Vagina (tissue), 2 donors: ENCODE measurements around the gene NINL.

ENCODE experiments used
- CTCF ChIP-seq, 3 experiments: fragments of 450-650 bp in 2 of 3; fragments of 200-600 bp in 1 of 3; sonication (generic) in 1 of 3; IDR thresholded peaks; one replicate each; pipeline ENCODE4 v1.5.1; 2017 to 2019; ENCODE audit warnings: antibody characterized with exemption in 3 of 3, mild to moderate bottlenecking in 2 of 3, moderate library complexity in 2 of 3
- POLR2A ChIP-seq, 2 donors: fragments of 450-650 bp; IDR thresholded peaks; one replicate each; pipeline ENCODE4 v1.6.1; 2017; ENCODE audit warnings: antibody characterized with exemption in 2 of 2, mild to moderate bottlenecking in 2 of 2, moderate library complexity in 2 of 2
- POLR2AphosphoS5 ChIP-seq, 2 donors: sonication (generic); formaldehyde crosslinking; IDR thresholded peaks; one replicate each; pipeline ENCODE4 v1.9.0; 2017; ENCODE audit warnings: antibody characterized with exemption in 2 of 2, mild to moderate bottlenecking in 2 of 2, low read depth in 1 of 2; ENCODE audit not compliant: insufficient read depth in 1 of 2

- TF ChIP-seq POLR2AphosphoS5 (IDR thresholded peaks at IDR 0.05; ENCODE audit: insufficient read depth in 1 of 2, low read depth in 1 of 2) (no peak), CTCF (IDR thresholded peaks at IDR 0.05) (no peak), POLR2A (IDR thresholded peaks at IDR 0.05) (no peak)
These were observed 10.9 kb downstream of the NINL start for GRCh38 chr20:25574411-25574810.
